PC-9 (cell line): ENCODE results near the gene RPL15.

Experiments used
- EZH2 ChIP-seq: fragments of 200-600 bp; sonication (generic); IDR thresholded peaks from 2 replicates; pipeline ENCODE4 v1.8.0; 2017; ENCODE audit warnings: antibody characterized with exemption, low read depth
- TF ChIP-seq, protein P1 (sequence below): fragments of 200-600 bp; sonication (generic); conservative IDR thresholded peaks from 2 replicates; pipeline ENCODE4 v1.6.1; 2017; ENCODE audit warnings: mixed run types, antibody characterized with exemption, mild to moderate bottlenecking, moderate library complexity

DNA sequence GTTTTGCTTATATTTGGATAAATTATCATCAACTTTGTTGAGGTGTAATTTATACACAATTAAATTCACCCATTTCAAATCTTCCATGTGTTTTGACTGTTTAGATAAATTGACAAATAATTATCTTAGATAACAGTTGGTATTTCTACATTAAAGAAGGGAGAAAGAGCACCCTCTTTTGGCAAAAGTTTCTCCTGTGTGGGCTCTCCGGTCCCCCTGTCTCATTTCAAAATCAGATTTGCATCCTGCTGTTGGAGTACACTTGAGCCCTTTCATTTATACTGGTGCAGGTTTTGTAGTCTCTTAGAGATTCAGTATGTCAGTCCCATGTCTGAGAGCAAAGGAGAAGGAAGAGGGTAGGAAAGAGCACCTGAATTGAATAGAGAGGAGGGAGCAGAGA is 49.5 kb upstream of the RPL15 start:
- TF ChIP-seq, protein P1, sequence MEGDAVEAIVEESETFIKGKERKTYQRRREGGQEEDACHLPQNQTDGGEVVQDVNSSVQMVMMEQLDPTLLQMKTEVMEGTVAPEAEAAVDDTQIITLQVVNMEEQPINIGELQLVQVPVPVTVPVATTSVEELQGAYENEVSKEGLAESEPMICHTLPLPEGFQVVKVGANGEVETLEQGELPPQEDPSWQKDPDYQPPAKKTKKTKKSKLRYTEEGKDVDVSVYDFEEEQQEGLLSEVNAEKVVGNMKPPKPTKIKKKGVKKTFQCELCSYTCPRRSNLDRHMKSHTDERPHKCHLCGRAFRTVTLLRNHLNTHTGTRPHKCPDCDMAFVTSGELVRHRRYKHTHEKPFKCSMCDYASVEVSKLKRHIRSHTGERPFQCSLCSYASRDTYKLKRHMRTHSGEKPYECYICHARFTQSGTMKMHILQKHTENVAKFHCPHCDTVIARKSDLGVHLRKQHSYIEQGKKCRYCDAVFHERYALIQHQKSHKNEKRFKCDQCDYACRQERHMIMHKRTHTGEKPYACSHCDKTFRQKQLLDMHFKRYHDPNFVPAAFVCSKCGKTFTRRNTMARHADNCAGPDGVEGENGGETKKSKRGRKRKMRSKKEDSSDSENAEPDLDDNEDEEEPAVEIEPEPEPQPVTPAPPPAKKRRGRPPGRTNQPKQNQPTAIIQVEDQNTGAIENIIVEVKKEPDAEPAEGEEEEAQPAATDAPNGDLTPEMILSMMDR, result no peak
- TF ChIP-seq EZH2, result no peak
